Loucy (cell line): ENCODE measurements around the gene RNF8.

Source experiments
- EZH2phosphoT487 ChIP-seq: fragments of 200-600 bp; IDR thresholded peaks from 2 replicates; pipeline ENCODE4 v1.6.1; 2018; ENCODE audit warnings: antibody characterized with exemption, mild to moderate bottlenecking, moderate library complexity, borderline replicate concordance
- TF ChIP-seq, protein P1 (sequence below): fragments of 200-600 bp; sonication (generic); conservative IDR thresholded peaks from 2 replicates; pipeline ENCODE4 v1.5.1; 2014; ENCODE audit warnings: mild to moderate bottlenecking, antibody characterized with exemption, low read length

DNA sequence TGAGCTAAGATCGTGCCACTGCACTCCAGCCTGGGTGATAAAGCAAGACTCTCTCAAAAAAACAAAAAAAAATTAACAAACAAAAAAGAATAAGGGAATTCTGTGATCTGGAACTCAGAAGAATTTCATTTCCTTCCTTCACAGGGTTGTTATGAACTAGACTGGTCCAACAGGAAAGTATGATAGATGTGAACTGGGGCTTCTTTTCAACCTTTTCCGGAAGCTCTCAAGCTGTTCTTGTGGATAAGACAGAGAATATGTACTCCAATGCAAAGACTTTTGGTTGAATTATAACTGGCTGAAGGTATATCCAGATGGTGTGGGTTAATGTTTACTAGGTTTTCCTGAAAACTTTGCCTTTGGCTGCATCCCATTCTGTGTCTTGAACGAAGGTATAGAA is 5.3 kb downstream of the RNF8 start:
- TF ChIP-seq, protein P1, sequence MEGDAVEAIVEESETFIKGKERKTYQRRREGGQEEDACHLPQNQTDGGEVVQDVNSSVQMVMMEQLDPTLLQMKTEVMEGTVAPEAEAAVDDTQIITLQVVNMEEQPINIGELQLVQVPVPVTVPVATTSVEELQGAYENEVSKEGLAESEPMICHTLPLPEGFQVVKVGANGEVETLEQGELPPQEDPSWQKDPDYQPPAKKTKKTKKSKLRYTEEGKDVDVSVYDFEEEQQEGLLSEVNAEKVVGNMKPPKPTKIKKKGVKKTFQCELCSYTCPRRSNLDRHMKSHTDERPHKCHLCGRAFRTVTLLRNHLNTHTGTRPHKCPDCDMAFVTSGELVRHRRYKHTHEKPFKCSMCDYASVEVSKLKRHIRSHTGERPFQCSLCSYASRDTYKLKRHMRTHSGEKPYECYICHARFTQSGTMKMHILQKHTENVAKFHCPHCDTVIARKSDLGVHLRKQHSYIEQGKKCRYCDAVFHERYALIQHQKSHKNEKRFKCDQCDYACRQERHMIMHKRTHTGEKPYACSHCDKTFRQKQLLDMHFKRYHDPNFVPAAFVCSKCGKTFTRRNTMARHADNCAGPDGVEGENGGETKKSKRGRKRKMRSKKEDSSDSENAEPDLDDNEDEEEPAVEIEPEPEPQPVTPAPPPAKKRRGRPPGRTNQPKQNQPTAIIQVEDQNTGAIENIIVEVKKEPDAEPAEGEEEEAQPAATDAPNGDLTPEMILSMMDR = no peak
- no peak for TF ChIP-seq EZH2phosphoT487
